ENCODE measurements around the gene NMB.

Gene NMB

DNA sequence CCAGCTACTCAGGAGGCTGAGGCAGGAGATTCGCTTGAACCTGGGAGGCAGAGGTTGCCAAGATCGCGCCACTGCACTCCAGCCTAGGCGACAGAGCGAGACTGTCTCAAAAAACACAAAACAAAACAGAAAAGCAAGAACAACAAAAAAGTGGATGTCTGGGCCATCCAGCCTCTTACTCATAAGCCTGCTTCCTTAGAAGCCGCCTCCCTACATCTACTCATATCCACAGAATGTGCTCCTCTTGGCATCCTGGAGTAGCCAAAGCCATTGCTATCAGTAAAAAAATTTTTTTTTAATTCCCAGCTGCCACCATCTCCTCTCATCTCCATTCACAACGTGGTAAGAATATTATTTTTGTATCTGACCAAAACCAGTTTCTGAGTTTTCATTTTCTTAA lies 46.4 kb downstream of the NMB start:
- no peak for DNase-seq (ENCODE audit: low read depth in 2 of 2)

GRCh38 chr15:84609818-84610525 lies 48.0 kb downstream of the NMB start:
- DNase-seq (ENCODE audit: low read depth in 2 of 2): no peak

GRCh38 chr15:84608707-84609284 lies 49.2 kb downstream of the NMB start:
- DNase-seq (ENCODE audit: low read depth in 2 of 2): no peak

DNA sequence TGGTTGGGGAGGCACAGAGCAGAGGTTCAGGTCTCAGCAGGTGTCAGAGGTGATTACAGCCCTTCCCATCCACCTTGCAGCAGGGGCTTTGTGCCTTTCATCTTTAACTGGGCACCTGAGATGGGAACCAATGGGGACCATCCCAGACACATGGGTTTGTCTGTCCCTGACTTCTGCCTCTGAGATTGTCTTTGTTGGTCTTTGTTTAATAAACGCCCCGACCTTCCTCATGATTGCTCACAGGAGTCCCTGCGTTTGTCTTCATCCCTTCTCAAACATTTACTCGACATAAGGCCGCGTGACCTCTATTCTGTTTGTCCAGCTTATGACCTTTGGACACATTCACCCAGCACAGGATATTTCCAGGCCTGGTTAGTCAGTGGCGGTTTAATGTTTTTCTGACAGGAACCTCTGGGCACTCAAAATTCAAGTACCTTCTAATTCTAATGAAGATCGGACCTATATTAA lies 51.3 kb downstream of the NMB start:
- DNase-seq (ENCODE audit: low read depth in 2 of 2): no peak

GRCh38 chr15:84605554-84605882 lies 52.5 kb downstream of the NMB start:
- no peak for DNase-seq (ENCODE audit: low read depth in 2 of 2)
